ENCODE results near the gene AFTPH.

Gene AFTPH

DNA sequence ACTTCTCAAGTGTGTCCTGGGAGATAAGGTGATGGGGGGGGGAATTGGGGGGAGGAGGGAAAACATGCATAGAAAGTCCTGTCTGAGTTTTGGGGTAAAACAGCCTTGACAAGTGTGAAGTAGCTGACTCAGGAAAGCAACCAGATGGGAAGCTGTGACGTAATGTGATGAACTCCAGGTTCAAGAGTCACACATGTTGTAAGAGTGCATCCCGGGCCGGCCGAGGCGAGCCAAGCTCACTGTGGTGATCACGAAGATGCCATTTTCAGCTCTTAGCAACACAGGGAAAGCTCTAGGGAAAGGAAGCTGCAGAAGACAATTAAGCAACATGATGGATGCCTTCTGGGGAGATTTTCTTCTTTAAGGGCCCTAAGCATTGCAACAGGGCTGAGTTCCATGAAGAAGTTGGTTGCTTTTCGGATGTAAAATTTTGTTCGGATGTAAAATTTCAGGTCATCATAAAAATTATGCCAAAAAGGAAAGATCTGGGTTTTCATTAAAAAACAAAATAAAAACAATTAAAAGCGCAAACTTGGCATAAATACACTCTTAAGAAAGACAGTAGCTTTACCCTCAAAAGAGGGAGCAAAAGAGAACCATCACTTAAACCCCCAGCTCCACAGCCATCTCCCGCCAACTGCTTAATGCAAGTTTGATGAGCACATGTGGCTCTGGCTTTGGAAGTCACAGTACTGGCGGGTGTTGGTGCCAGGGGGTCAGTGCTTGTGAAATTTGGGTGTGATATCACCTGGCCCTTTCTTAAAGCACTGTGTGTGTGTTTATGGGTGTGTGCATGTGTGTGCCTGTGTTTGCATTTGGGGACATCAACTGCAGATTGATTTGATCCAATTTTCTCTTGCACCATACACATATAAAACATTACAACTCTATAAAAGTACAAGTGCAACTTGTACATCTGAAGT is 110.5 kb downstream of the AFTPH start:
- DNase-seq: no peak

DNA sequence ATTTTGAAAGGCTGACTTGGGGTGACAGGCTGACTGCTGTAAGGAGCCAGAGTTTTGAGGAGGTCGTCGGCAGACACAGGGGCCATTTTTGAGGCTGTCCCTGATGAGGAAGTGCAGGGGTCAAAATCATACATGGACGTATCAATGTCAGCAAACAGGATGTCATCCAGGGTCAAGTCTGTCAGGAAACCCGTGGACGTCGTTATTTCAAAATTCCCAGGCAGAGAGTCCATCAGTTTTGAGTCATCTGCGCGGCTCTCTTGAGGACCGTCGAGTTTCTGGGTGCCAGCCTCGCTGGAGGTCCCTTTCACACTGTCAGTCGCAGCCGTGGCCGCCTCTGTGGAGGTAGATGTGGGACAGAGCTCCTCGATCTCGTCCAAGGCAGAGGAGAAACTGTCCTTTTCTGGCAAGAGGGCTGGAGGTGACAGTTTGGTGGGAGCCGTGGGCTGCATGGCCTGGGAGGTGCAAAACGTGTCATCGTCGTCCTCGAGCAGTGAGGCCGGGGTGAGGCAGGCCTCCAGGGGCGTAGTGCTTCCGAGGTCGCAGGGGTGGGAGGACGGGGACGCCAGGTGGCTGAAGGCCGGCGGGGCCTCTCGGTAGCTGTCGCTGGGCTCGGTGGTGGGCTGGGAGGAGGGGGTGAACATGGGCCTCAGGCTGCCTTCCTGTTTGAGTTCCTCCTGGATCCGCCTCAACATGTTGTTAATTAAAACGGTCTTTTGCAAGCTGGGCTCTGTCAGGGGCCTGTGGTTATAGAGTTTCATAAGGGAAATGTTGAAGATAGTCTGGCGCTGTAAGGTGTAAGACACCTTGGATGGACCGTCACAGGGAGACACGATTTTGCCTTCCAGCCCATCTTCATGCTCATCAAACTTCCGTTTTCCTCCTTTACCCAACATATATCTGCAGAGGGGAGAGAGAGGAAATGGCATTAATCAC is 112.1 kb downstream of the AFTPH start:
- no peak for DNase-seq

GRCh38 chr2:64637000-64637635 is 113.0 kb downstream of the AFTPH start:
- no peak for DNase-seq

DNA sequence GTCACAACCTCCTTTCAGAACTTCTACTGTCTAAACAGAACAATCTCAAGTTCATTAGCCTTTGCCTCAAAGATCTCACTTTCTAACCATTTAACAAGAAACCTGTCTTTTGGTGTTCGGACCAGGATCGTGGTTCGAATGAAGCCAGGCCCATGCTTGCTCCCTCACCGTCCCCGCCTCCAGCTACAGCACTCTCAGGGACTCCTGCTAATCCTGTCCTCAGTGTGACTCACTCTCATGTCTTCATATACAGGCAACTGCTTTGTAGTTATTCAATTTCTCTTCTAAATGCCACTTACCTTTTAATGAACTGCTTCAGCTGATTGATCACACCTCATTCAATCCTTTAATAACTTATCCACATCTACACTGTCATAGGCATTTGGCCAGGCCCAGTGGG is 113.8 kb downstream of the AFTPH start:
- no peak for DNase-seq

GRCh38 chr2:64638502-64639120 is 114.5 kb downstream of the AFTPH start:
- no peak for DNase-seq

GRCh38 chr2:64639691-64640090 is 115.6 kb downstream of the AFTPH start:
- no peak for DNase-seq

- no peak for DNase-seq
Observed at GRCh38 chr2:64640153-64641044, 116.3 kb downstream of the AFTPH start.

GRCh38 chr2:64641599-64641998 is 117.5 kb downstream of the AFTPH start:
- no peak for DNase-seq
